Measurements from ENCODE around the gene STXBP6. TPM values are rescaled to one million over a fixed set of nuclear protein-coding genes. Genes with fewer than 3 reads are reported as not detected.

Gene STXBP6
- total and polyA plus RNA-seq, 2 of the 13 experiments (the other 11 are each of a cell fraction or from before 2014, with no cell fraction given), result 35.3 to 42.8 TPM

- TF ChIP-seq PRDM10 (CRISPR knock-in tag; IDR thresholded peaks at IDR 0.05; ENCODE audit: low read depth) (no peak), BHLHE40 (IDR thresholded peaks at IDR 0.05; ENCODE audit: low read length) (no peak), HINFP (CRISPR knock-in tag; IDR thresholded peaks at IDR 0.05; ENCODE audit: low read depth) (no peak), MLLT10 (CRISPR knock-in tag; IDR thresholded peaks at IDR 0.05) (no peak), HDAC2 (CRISPR knock-in tag; IDR thresholded peaks at IDR 0.05) (peak; percentile 55; the same call in 1 of the 2 replicates), ZNF441 (CRISPR knock-in tag; IDR thresholded peaks at IDR 0.05; ENCODE audit: borderline replicate concordance) (no peak), MIXL1 (CRISPR knock-in tag; IDR thresholded peaks at IDR 0.05) (0 out of 2 replicates have a peak, but pooled peaks have one; percentile 18), ZNF749 (CRISPR knock-in tag; IDR thresholded peaks at IDR 0.05; ENCODE audit: borderline replicate concordance) (no peak), SOX13 (IDR thresholded peaks at IDR 0.05) (no peak), SOX13 (CRISPR knock-in tag; conservative IDR thresholded peaks at IDR 0.05 in 1 of 2, IDR thresholded peaks at IDR 0.05 in 1 of 2) (peak in 1 of 2 experiments; percentile 63; a peak in 1 of 4 replicates), ZFY (CRISPR knock-in tag; IDR thresholded peaks at IDR 0.05) (no peak), ZFP1 (CRISPR knock-in tag; IDR thresholded peaks at IDR 0.05) (no peak), KAT7 (CRISPR knock-in tag; IDR thresholded peaks at IDR 0.05; ENCODE audit: borderline replicate concordance) (no peak), AHDC1 (CRISPR knock-in tag; IDR thresholded peaks at IDR 0.05; ENCODE audit: borderline replicate concordance) (no peak), HMG20B (CRISPR knock-in tag; conservative IDR thresholded peaks at IDR 0.05) (no peak), ZSCAN9 (CRISPR knock-in tag; IDR thresholded peaks at IDR 0.05; ENCODE audit: borderline replicate concordance) (peak; percentile 25; the same call in 1 of the 2 replicates), TGIF2 (CRISPR knock-in tag; IDR thresholded peaks at IDR 0.05) (no peak), SYNCRIP (IDR thresholded peaks at IDR 0.05; ENCODE audit: insufficient read depth, low read depth, low read length) (no peak), BORCS8-MEF2B (CRISPR knock-in tag; IDR thresholded peaks at IDR 0.05) (no peak), ZNF326 (CRISPR knock-in tag; IDR thresholded peaks at IDR 0.05; ENCODE audit: borderline replicate concordance) (no peak)
Measured at GRCh38 chr14:24915958-24916595, 133.9 kb downstream of the STXBP6 start (continued).

Measured in HepG2 (cell line).